Activated T-cell treated with anti-CD3 and anti-CD28 coated beads, Interleukin-2, amount 50 U/mL, for 72 hours (primary cell): Measurements from ENCODE around the gene KCNK13. TPM values are rescaled to one million over a fixed set of nuclear protein-coding genes. Genes with fewer than 3 reads are reported as not detected.

Experiments
- ATAC-seq, 2 donors: fragments of 150-1000 bp; cut with Tn5 transposase; replicated peaks in 1 of 2; 2 replicates each; pipeline ENCODE4 v1.10.0; 2021; ENCODE audit warnings: moderate library complexity in 2 of 2, mild to moderate bottlenecking in 1 of 2
- DNase-seq, 2 donors: peaks; one replicate each; pipeline ENCODE4 v3.0.0; 2021 to 2022; ENCODE audit warnings: mixed read lengths in 1 of 2
- H3K27ac Mint-ChIP-seq: one replicate; pipeline ENCODE4 v1.8.0; 2022; ENCODE audit warnings: mild to moderate bottlenecking, moderate library complexity, mixed read lengths
- H3K27me3 Mint-ChIP-seq: one replicate; pipeline ENCODE4 v1.8.0; 2022; ENCODE audit warnings: low read depth, mixed read lengths
- H3K36me3 Mint-ChIP-seq, 2 donors: one replicate each; pipeline ENCODE4 v1.8.0; 2022; ENCODE audit warnings: mixed read lengths in 2 of 2, mild to moderate bottlenecking in 1 of 2; ENCODE audit not compliant: insufficient read depth in 2 of 2
- H3K4me1 Mint-ChIP-seq: one replicate; pipeline ENCODE4 v1.8.0; 2022; ENCODE audit warnings: low read depth, mixed read lengths
- H3K4me3 Mint-ChIP-seq, 2 donors: one replicate each; pipeline ENCODE4 v1.8.0; 2022; ENCODE audit warnings: mild to moderate bottlenecking in 2 of 2, mixed read lengths in 2 of 2, moderate library complexity in 2 of 2
- H3K9me3 Mint-ChIP-seq, 2 donors: one replicate each; pipeline ENCODE4 v1.8.0; 2022; ENCODE audit warnings: mixed read lengths in 2 of 2
- total RNA-seq, 2 donors: library from RNA; stranded (reverse); gene quantifications; one replicate each; pipeline ENCODE4 v1.2.3, GENCODE V29; 2022

KCNK13 gene
- total RNA-seq, 2 donors from 2014 or later, result not detected

- no peak overlapping the region for H3K27ac Mint-ChIP-seq
Observed at GRCh38 chr14:90115780-90116179, 54.0 kb downstream of the KCNK13 start.

GRCh38 chr14:90116444-90116843, 54.6 kb downstream of the KCNK13 start:
- ATAC-seq (no peak), DNase-seq (no peak)
- H3K9me3 Mint-ChIP-seq, result peaks cover 0 to 2% of the 10 kb centered on the region in 2 donors
- no peak overlapping the region for H3K27ac Mint-ChIP-seq
- no peaks in the 10 kb centered on the region for H3K4me1 Mint-ChIP-seq
- no peak overlapping the region for H3K4me3 Mint-ChIP-seq
- peaks cover 22% of the 10 kb centered on the region for H3K27me3 Mint-ChIP-seq
- no peaks in the 10 kb centered on the region for H3K36me3 Mint-ChIP-seq

More at GRCh38 chr14:90115780-90116179, 54.0 kb downstream of the KCNK13 start:
- DNase-seq (no peak), ATAC-seq (no peak)
- peaks cover 22% of the 10 kb centered on the region for H3K27me3 Mint-ChIP-seq
- no peaks in the 10 kb centered on the region for H3K36me3 Mint-ChIP-seq
- no peaks in the 10 kb centered on the region for H3K4me1 Mint-ChIP-seq
- H3K9me3 Mint-ChIP-seq, result peaks cover 0 to 2% of the 10 kb centered on the region in 2 donors
- no peak overlapping the region for H3K4me3 Mint-ChIP-seq

GRCh38 chr14:90118027-90118426, 56.2 kb downstream of the KCNK13 start:
- H3K4me3 Mint-ChIP-seq, result no peak overlapping the region
- no peak overlapping the region for H3K27ac Mint-ChIP-seq
- no peaks in the 10 kb centered on the region for H3K4me1 Mint-ChIP-seq
- H3K27me3 Mint-ChIP-seq, result peaks cover 13% of the 10 kb centered on the region
- ATAC-seq (no peak), DNase-seq (no peak)
- no peaks in the 10 kb centered on the region for H3K36me3 Mint-ChIP-seq
- peaks cover 0 to 2% of the 10 kb centered on the region in 2 donors for H3K9me3 Mint-ChIP-seq

- Mint-ChIP-seq H3K4me3 (no peak overlapping the region), H3K36me3 (no peaks in the 10 kb centered on the region), H3K27ac (no peak overlapping the region), H3K4me1 (no peaks in the 10 kb centered on the region), H3K9me3 (no peaks in the 10 kb centered on the region), H3K27me3 (peaks cover 10% of the 10 kb centered on the region)
- DNase-seq (no peak), ATAC-seq (no peak)
Observed at GRCh38 chr14:90126260-90126659, 64.5 kb downstream of the KCNK13 start.

GRCh38 chr14:90132821-90133570, 71.2 kb downstream of the KCNK13 start:
- Mint-ChIP-seq H3K27ac (no peak overlapping the region), H3K36me3 (no peaks in the 10 kb centered on the region), H3K27me3 (peaks cover 10% of the 10 kb centered on the region), H3K4me1 (no peaks in the 10 kb centered on the region), H3K4me3 (no peak overlapping the region), H3K9me3 (no peaks in the 10 kb centered on the region)
- ATAC-seq (no peak), DNase-seq (no peak)

- H3K27me3 Mint-ChIP-seq, result peaks cover 23% of the 10 kb centered on the region
- DNase-seq (no peak), ATAC-seq (no peak)
- H3K27ac Mint-ChIP-seq, result no peak overlapping the region
- H3K36me3 Mint-ChIP-seq, result no peaks in the 10 kb centered on the region
- H3K4me1 Mint-ChIP-seq, result no peaks in the 10 kb centered on the region
- no peaks in the 10 kb centered on the region for H3K9me3 Mint-ChIP-seq
- no peak overlapping the region for H3K4me3 Mint-ChIP-seq
Observed at GRCh38 chr14:90136904-90137303, 75.1 kb downstream of the KCNK13 start.

- no peaks in the 10 kb centered on the region for H3K9me3 Mint-ChIP-seq
- ATAC-seq, result no peak
- no peaks in the 10 kb centered on the region for H3K36me3 Mint-ChIP-seq
- no peak overlapping the region for H3K27ac Mint-ChIP-seq
- H3K4me3 Mint-ChIP-seq, result no peak overlapping the region
- no peak for DNase-seq
- H3K27me3 Mint-ChIP-seq, result peaks cover 23% of the 10 kb centered on the region
- no peaks in the 10 kb centered on the region for H3K4me1 Mint-ChIP-seq
Observed at GRCh38 chr14:90137807-90138206, 76.0 kb downstream of the KCNK13 start.

- Mint-ChIP-seq H3K4me3 (no peak overlapping the region), H3K27ac (no peak overlapping the region), H3K4me1 (no peaks in the 10 kb centered on the region), H3K36me3 (no peaks in the 10 kb centered on the region), H3K27me3 (peaks cover 23% of the 10 kb centered on the region), H3K9me3 (no peaks in the 10 kb centered on the region)
- no peak for DNase-seq
- ATAC-seq, result no peak
Observed at GRCh38 chr14:90139199-90139598, 77.4 kb downstream of the KCNK13 start.

GRCh38 chr14:90140298-90140955, 78.6 kb downstream of the KCNK13 start:
- H3K9me3 Mint-ChIP-seq, result no peaks in the 10 kb centered on the region
- H3K4me1 Mint-ChIP-seq, result no peaks in the 10 kb centered on the region
- H3K36me3 Mint-ChIP-seq, result no peaks in the 10 kb centered on the region
- no peak overlapping the region for H3K4me3 Mint-ChIP-seq
- peaks cover 23% of the 10 kb centered on the region for H3K27me3 Mint-ChIP-seq
- ATAC-seq (no peak), DNase-seq (no peak)
- H3K27ac Mint-ChIP-seq, result no peak overlapping the region

GRCh38 chr14:90140956-90141316, 79.1 kb downstream of the KCNK13 start:
- Mint-ChIP-seq H3K27me3 (peaks cover 23% of the 10 kb centered on the region), H3K4me3 (no peak overlapping the region), H3K36me3 (no peaks in the 10 kb centered on the region), H3K27ac (no peak overlapping the region), H3K9me3 (no peaks in the 10 kb centered on the region), H3K4me1 (no peaks in the 10 kb centered on the region)
- no peak for DNase-seq
- ATAC-seq, result no peak

- no peak overlapping the region for H3K27ac Mint-ChIP-seq
- peaks cover 4 to 5% of the 10 kb centered on the region in 2 donors for H3K36me3 Mint-ChIP-seq
- H3K9me3 Mint-ChIP-seq, result peaks cover 5 to 12% of the 10 kb centered on the region in 2 donors
- ATAC-seq (no peak), DNase-seq (no peak)
- no peaks in the 10 kb centered on the region for H3K4me1 Mint-ChIP-seq
- peaks cover 16% of the 10 kb centered on the region for H3K27me3 Mint-ChIP-seq
- no peak overlapping the region for H3K4me3 Mint-ChIP-seq
Observed at GRCh38 chr14:90153429-90153828, 91.6 kb downstream of the KCNK13 start.

GRCh38 chr14:90154110-90154509, 92.3 kb downstream of the KCNK13 start:
- Mint-ChIP-seq H3K27ac (no peak overlapping the region), H3K36me3 (peaks cover 4 to 5% of the 10 kb centered on the region in 2 donors), H3K27me3 (peaks cover 16% of the 10 kb centered on the region), H3K9me3 (peaks cover 5 to 12% of the 10 kb centered on the region in 2 donors), H3K4me1 (no peaks in the 10 kb centered on the region), H3K4me3 (no peak overlapping the region)
- DNase-seq, result no peak
- ATAC-seq, result no peak

GRCh38 chr14:90159146-90159545, 97.4 kb downstream of the KCNK13 start:
- Mint-ChIP-seq H3K27ac (no peak overlapping the region), H3K9me3 (peaks cover 3 to 6% of the 10 kb centered on the region in 2 donors), H3K36me3 (peaks cover 2 to 3% of the 10 kb centered on the region in 2 donors), H3K4me1 (no peaks in the 10 kb centered on the region), H3K4me3 (no peak overlapping the region), H3K27me3 (peaks cover 19% of the 10 kb centered on the region)
- DNase-seq (no peak), ATAC-seq (no peak)
